Stimulated activated naive CD8-positive, alpha-beta T cell treated with anti-CD3 and anti-CD28 coated beads, Interleukin-15, Interleukin-2, amounts not matched to agents 100 U/mL and 50 U/mL, for 24 hours (primary cell): ENCODE results near the gene YPEL4.
A peak's percentile ranks its signal among the peaks of the same experiment; 100 is the strongest.

Experiments used
- ATAC-seq: fragments of 150-1000 bp; cut with Tn5 transposase; one replicate; pipeline ENCODE4 v1.10.0; 2021
- DNase-seq: peaks from one replicate; pipeline ENCODE4 v3.0.0; 2021

Gene YPEL4

GRCh38 chr11:57650739-57651090, 1.0 kb upstream of the YPEL4 start:
- ATAC-seq (no peak), DNase-seq (no peak)

- ATAC-seq (peak; percentile 8), DNase-seq (no peak)
Measured at GRCh38 chr11:57648801-57649735, 644 bp downstream of the YPEL4 start.

- no peak for DNase-seq
- no peak for ATAC-seq
Measured at GRCh38 chr11:57647960-57648800, 1.5 kb downstream of the YPEL4 start.

GRCh38 chr11:57647372-57647771, 2.3 kb downstream of the YPEL4 start:
- ATAC-seq (no peak), DNase-seq (no peak)

GRCh38 chr11:57646799-57647303, 2.9 kb downstream of the YPEL4 start:
- DNase-seq (no peak), ATAC-seq (no peak)

- ATAC-seq = no peak
- DNase-seq = no peak
Measured at GRCh38 chr11:57646194-57646798, 3.4 kb downstream of the YPEL4 start.

- no peak for DNase-seq
- no peak for ATAC-seq
Measured at GRCh38 chr11:57645689-57646085, 4.0 kb downstream of the YPEL4 start.

- DNase-seq = peak; percentile 90
- ATAC-seq = peak; percentile 74
Measured at GRCh38 chr11:57644748-57645688, 4.7 kb downstream of the YPEL4 start.

- no peak for DNase-seq
- no peak for ATAC-seq
Measured at GRCh38 chr11:57643802-57644201, 5.9 kb downstream of the YPEL4 start.

GRCh38 chr11:57641011-57641807, 8.5 kb downstream of the YPEL4 start:
- ATAC-seq (no peak), DNase-seq (no peak)

- DNase-seq (no peak), ATAC-seq (no peak)
Measured at GRCh38 chr11:57640068-57640800, 9.5 kb downstream of the YPEL4 start.

- ATAC-seq (no peak), DNase-seq (no peak)
Measured at GRCh38 chr11:57639321-57640067, 10.2 kb downstream of the YPEL4 start.

GRCh38 chr11:57638811-57639320, 10.8 kb downstream of the YPEL4 start:
- DNase-seq (no peak), ATAC-seq (peak; percentile 19)

GRCh38 chr11:57638005-57638781, 11.5 kb downstream of the YPEL4 start:
- ATAC-seq (peak; percentile 33), DNase-seq (peak; percentile 36)

- no peak for DNase-seq
- no peak for ATAC-seq
Measured at GRCh38 chr11:57637626-57638004, 12.1 kb downstream of the YPEL4 start.

GRCh38 chr11:57635246-57635645, 14.5 kb downstream of the YPEL4 start:
- no peak for ATAC-seq
- no peak for DNase-seq

- DNase-seq = no peak
- ATAC-seq = no peak
Measured at GRCh38 chr11:57634311-57634710, 15.4 kb downstream of the YPEL4 start.
